ENCODE data around the gene AAK1.
"Not testable (repeated sequence)": the region's sequence is repeated elsewhere in the genome, so short reads cannot be mapped to it uniquely, and the experiment has no call there.

AAK1 gene

DNA sequence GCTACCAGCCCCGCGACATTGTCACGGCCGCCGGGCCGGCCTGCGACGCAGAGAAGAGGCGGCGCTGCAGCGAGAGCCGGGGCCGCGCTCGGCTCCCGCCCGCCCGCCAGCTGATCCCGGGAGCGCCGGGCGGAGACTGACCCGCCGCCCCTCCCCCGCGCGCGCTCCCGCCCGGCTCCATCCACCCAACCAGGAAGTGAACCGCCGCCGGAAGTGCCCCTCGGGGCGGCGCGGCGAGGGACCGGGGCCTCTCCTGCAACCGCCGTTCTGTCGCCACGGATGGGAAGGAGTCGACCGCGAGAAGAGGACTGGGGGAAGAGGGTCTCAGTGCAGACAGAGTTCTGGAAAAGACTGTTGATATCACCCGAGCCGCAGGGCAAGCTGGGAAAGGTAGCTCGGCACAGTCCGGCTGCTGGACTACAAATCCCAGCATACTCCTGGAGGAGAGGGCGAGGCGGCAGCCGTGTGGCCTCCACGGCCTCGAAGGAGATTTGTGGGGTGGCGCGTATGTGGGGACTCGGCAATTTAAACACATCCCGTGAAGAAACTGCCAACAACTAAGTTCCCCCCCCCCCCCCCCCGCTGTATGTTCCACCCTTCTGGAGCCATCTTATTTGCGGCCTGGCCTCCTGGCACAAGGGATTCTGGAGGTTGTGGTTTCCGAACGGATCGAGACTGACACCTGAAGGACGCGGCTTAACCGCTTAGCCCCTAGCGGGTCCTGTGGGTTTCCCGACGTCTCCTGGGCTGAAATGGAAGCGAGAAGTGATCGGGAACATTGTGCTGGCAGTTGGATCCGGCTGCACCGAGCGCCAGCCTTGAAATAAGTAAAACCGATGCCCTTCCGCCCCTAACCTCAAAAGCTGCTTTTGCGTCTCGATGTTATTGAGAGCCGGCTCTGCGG, at the start of gene AAK1:
Gene AAK1 (minus strand): TSS at position 138 of the 904 bp plus-strand sequence. CDS start 699 bp downstream, outside the sequence.
- peak; percentile 84 to 85 for DNase-seq

DNA sequence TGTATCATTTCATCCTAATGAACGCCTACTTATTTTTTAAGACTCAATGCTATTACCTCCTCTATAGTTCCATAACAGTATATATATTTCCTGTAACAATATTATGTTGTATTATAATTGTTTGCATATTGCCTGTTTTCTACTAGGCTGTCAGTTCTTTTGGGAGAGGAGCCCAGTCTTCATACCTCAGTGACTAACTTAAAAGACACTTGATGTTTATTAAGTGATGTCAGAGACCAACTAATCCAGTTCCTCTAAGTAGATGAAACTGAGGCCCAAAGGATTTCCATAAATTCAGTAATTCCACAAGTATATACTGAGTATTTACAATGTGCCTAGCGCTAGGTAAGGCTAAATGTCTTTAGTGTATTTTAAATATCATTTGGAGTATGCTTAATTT, 48.9 kb upstream of the AAK1 start:
- no peak for DNase-seq

DNA sequence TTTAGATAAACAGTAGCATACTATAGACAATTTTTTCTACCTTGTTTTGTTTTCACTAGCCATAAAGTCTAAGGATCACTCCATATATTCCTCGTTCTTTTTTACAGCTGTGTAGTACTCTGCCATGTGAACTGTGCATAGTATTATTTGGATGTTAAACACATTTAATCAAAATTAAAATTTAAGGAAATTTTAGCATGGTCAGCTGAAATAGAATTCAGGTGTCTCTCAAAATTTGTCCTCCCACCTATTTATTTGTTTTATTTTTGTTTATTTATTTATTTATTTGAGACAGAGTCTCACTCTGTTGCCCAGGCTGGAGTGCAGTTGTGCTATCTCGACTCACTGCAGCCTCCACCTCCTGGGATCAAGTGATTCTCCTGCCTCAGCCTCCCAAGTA, 46.4 kb upstream of the AAK1 start:
- no peak for DNase-seq

DNA sequence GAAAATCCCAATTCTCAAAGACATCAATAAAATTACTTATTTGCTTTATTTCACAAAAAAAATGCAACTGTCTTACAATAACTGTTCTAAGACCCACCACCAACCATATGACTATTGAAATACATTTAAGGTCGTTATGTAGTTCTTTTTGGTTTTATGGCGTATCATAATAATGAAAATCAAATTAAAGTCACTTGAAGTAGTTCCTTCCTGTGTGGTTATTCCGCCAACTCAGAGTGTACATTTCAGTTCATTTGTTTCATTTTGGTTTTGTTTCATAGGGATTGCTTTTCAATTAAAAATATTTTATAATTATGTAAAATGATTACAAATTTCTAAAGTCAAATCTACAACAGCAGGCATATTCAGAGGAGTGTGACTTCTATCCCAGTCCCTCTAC, 45.9 kb upstream of the AAK1 start:
- DNase-seq: no peak

DNA sequence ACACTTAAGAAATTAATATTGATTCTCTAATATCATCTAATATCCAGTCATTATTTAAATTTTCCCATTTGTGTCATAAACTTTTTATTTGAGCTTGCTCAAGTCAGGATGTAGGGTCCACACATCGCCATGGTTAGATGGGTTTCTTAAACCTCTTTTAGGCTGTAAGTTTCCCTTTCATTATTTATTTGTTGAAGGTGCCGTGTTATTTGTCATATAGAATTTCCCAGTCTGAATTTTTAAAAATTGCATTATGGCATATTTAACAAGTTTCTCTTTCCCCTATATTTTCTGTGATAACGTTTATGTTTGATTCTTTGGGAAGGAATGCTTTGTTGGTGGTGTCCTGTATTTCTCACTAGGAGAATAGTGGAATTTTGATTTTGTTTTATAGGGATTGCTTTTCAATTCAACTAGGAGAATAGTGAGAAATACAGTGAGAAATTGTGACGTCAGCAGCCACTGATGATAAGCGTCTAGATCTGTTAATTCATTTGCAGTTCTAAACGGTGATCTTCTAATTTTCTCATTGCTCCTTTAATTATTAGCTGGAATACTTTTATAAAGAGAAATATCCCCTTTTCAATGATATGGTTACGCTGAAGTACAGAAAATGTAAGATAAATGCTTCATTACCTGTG, 44.6 kb upstream of the AAK1 start:
- DNase-seq: no peak

DNA sequence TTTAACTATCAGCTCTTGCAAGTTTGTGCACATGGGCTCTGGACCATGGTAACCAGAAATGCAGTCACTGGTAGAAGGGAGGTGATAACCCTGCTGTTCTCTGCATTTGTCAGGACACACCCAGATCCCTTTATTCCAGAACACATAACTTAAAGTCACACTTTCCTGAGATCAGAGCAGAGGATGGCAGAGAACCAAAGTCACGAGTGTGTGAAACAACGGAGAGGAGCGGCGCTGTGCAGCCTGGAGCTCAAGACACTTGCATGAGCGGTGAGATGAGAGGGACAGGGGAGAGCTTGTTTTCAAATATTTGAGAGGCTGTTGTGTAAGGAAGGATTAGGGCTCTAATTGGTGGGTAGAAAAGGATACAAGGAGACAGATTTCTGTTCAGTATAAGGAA, 43.3 kb upstream of the AAK1 start:
- no peak for DNase-seq

DNA sequence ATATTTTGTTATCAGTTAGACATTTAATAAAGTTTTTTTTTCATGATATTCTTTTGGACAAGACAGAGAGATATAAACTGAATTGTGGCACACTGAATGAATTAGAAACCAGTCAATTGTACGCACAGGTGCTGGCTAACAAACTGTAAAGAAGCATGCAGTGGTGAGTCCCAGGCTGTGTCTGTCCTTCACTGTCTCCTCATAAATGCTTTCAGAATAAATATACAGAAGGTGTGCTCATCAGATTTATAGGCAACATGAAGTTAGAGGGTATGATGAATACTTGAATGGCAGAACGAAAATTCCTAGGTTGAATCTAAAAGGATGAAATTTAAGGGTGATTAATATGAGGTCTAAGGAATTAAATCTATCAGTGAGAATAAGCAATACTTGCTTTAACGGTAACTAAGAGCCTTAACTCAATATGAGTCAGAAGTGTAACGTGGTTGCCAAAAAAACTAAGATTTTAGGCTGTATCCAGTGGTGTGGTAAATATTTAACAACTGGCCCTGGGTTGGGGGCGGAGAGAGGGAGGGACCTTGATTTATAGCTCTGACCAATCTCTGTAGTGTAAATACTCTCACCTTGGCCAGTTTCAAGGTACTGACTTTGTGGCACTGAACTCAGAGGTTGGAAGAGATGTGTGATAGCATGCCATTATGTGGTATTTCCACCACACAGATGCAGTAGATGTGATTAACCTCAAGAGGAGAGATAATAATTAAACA, 41.9 kb upstream of the AAK1 start:
- no peak for DNase-seq

DNA sequence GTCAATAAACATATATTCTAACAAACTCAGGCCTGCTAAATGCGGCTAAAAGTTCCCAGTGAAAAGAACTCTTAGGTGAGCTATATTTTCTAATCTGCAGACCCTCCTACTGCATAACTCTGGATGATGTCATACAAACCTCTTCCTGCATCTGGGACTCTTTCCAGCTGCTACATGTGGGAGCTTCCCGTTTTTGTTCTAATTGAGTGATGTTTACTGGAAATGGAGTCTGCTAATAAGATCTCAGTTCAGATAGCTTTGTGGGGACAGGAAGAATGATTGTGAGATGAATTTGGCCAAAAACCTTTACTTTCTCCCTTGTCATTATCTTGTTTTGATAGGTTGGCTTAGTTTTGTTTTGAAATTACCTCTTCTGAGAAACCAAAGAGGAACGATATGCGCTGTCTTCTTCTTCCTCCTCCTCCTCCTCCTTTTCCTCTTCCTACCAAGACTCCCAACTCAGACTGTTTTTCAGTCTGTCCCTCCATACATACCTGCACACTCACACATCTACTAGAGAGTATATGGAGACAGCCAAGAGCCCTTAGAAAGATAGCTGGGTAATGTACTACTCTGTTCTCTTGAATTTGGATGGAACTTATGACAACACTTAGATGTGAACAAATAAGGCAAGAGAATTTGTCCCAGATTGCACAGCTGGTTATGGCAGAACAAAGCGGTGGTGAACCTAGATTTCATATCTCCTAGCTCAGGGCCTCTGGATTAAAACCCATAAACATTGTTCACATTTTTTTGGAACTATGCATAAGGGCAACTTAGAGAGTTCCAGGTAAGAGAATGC, 39.8 kb upstream of the AAK1 start:
- no peak for DNase-seq

DNA sequence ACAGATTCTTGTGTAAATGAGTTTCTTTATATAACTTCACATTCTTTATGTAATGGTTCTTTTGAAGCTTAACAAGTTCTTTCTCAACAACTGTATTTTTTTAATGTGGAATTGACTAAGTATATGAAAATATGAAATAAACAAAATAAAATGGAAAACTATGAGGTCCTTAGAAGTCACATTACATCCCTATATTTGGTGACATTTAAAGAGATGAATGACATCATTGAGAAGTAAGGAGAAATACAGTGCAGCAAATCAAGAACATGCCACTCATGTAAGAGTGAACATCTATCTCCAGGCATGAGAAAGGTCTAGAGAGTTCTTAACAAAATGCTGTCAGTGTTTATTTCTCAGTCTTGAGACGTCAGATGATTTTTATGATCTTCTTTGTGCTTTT, 39.0 kb upstream of the AAK1 start:
- DNase-seq: no peak

DNA sequence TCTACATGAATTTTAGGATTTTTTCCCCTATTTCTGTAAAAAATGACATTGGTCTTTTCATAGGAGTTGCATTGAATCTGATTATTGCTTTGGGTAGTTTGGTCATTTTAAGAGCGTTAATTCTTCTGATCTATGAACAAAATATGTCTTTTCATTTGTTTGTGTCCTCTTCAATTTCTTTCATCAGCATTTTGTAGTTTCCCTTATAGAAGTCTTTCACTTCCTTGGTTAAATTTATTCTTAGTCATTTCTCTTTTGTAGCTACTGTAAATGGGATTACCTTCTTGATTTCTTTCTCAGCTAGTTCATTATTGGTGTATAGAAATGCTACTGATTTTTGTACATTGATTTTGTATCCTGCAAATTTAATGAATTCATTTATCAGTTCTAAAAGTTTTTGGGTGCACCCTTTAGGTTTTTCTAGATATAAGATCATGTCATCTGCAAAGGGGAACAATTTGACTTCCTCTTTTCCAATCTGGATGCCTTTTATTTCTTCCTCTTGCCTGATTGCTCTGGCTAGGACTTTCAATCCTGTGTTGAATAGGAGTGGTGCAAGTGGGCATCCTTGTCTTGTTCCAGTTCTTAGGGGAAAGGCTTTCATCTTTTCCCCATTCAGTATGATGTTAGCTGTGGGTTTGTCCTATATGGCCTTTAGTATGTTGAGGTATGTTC, 36.6 kb upstream of the AAK1 start:
- no peak for DNase-seq

DNA sequence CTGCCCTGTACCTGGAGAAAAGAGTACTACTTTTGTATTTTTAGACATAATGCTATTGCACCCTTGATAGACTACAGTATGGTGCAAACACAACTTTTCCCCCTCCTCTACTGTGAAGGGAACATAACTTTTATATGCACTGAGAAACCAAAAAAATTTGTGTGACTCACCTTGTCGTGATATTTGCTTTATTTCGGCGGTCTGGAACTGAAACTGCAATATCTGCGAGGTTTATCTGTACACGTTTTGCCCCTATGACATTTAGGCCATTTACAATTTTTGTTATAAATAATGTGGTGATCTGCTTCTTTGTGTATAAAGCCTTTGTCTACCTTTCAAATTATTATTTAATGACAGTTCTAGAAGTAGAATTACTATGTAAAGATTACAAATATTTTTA, 34.4 kb upstream of the AAK1 start:
- DNase-seq: no peak

DNA sequence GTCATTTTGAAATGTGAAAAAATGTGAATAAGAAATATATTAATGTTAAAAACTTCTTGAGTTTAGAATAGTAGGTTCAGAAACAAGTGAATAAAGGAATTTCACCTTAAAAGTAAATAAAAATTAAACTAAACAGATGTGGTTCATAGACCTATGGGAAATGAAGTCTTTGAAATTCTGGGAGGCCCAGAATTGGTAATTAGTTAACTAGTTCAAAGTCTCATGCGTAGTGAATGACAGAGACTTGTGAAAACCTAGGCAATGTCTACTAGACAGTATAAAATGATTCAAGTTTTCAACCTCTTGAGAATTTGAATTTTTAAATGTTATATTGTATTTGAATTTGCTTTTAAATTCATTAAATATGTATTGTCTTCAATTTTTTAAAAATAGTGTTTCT, 32.6 kb upstream of the AAK1 start:
- DNase-seq: no peak

DNA sequence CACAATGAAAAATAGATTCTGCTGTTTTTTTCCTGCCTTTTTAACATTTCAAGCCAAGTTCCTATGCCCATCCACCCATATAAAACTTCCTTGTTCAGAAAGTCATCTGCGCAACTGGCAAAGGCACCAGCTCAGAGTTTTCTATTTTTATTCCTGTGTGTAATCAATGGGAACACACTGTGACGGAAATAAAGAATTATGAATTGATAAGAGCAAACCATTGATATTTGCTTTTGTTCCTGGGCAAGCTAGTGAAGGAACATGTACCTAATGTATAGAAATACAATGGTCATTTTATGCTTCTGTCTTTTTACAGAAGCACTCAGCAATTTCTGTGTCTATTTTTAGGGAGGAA, 30.8 kb upstream of the AAK1 start:
- no peak for DNase-seq

DNA sequence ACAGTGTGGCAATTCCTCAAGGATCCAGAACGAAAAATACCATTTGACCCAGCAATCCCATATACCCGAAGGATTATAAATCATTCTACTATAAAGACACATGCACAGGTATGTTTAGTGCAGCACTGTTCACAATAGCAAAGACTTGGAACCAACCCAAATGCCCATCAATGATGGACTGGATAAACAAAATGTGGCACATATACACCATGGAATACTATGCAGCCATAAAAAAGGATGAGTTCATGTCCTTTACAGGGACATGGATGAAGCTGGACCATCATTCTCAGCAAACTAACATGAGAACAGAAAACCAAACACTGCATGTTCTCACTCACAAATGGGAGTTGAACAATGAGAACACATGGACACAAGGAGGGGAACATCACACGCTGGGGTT, 29.6 kb upstream of the AAK1 start:
- not testable (repeated sequence) for DNase-seq

DNA sequence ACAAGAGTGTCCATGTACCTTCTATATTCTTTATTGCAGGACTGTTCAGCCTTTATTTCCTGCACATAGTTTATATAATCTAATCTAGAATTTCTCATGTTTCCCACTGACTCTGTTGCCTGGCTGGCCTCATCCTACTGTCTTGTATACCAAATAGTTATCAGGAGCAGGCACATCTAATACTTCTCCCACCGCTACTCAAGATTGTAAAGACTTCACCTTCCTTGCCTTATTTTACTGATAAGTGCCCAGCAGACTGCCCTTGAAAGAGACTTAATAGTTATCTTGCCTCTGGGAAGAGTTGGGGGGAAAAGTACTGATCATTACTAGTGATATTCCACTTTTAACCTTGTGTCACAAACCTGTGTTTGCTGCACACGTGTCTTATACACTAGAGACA, 26.1 kb upstream of the AAK1 start:
- DNase-seq: no peak

DNA sequence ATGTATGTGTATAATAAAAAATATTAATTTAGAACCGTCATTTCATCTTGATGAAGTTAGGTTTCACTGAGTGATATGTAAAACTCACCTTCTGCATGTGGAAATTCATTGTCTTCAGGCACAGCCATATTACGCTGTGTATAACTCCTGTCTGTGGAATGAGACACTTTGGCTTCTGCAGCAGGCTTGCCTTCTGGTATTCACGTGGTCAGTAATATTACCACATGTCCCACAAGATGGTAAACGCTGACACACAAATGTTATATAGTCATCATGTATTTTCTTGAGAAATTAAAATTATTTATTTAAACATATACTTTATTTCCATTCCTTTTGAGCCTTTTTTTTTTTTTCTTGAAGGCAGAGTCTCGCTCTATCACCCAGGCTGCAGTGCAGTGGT, 25.1 kb upstream of the AAK1 start:
- DNase-seq: no peak

DNA sequence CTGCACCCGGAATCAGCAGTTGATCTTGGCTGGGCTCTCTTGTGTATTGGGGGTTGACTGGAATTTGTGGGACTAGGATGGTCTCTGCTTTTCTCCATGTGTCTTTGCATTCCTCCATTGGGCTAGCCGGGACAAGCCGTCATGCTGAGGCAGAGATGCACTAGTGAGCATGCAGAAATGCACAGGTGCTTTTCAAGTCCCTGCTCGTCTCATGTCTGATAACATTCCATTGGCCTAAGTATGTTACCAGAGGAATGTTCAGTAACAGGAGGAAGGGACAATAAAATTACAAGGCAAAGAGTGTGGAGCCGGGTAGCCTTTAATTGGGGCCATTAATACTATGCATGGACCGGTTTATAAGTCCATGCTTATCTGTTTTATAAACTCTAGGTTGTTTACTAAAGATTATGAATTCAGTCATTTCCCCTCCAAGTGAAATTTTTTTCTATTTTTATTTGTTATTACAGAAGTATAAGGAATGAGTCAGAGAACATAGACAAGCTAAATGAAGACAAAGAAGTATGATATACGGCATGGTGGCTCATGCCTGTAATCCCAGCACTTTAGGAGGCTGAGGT, 24.4 kb upstream of the AAK1 start:
- no peak for DNase-seq

DNA sequence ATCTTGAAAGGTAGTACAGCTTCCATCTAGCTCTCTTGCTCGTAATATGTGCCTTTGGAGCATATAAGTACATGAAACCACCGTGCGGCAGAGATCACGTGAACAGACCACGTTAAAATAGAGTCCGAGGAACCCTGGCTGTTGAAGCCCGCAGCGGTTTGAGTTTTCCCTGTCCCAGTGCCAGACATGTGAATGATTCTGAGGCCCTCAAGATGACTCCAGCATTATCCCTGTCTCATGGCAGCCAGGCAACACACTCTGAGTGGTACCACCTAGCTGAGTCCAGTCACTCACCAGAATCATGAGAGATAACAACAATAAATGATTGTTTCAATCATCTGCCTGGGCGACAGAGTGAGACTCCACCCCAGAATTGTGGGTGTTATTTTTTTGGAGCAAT, 21.6 kb upstream of the AAK1 start:
- no peak for DNase-seq

DNA sequence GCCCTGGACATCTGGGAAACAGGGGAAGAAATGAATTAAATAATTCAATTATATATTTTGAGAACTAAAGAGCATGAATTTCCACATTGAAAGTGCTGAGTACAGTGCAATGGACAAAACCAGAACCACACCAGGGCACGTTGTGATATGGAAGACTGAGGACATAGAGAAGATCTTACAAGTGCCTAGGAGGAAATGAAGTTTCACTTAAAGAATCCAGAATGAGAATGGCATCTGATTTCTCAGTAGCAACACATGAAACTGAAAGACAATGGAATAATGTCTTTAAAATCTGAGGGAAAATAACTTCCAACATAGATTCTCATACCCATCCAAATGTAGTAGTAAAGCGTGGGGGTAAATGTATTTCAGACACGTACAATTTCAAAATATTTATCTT, 20.3 kb upstream of the AAK1 start:
- DNase-seq: no peak

DNA sequence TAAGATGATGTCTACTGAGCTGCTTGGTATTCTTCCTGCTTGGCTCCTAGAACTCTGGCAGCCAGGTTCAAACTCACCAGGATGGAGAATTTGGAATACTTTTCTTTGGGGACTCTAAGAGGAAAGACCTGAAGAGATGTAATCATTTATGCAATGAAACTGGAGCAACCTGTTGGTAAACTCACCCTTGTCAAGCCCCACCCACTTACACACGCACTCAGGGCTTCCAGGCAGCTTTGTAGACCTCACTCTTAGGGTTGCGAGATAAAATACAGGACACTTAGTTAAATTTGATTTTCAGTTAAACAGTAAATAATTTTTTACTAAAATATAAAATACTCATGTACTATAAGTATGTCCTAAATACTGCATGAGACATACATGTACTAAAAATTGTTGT, 19.0 kb upstream of the AAK1 start:
- not testable (repeated sequence) for DNase-seq

DNA sequence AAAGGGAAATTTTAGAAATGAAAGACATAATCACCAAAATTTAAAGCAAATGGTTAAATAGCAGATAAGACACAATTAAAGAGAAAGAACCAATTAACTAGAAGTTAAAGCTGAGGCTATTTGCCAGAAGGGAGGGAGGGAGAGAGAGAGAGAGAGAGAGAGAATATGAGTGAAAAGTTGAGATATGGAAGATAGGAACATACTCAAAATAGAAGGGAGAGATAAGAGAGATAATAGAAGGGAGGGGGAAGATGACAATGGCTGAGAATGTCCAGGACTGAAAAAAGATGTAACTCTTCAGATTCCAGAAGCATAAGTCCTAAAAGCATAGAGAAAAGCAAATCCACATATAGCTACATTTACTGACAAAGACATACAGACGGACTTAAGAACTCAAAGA, 17.1 kb upstream of the AAK1 start:
- DNase-seq: no peak

DNA sequence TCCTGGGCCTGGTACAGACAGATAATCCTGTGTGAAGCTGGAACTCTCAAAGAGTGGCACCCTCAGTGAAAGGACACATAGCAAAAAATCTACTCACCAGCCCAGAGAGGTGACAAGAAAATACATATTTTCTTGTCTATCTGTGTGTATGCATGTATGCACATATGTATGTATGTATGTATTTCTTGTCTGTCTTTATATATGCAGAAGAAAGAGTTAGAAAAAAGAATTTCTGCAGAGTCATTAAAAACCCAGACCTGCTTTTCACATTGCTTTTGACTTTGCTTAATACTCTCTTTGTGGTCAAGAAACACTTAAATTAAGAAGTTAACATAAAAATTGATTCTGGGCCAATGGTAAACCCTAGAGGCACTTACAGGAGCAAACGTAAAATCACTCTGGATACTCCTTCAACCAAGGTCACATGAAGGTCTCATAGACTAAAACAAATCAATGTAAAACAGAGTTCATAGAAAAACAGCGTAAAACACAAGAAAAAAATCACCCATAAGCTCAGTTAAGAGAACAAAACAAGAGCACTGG, 16.5 kb upstream of the AAK1 start:
- DNase-seq: no peak

All from NCI-H187 (cell line).